GM12872 (cell line): ENCODE data around the gene SH3BP2.

ENCODE experiments used
- TF ChIP-seq, protein P1 (sequence below): IDR thresholded peaks from 3 replicates; pipeline ENCODE4 v1.5.1; 2011; ENCODE audit warnings: low read depth, mild to moderate bottlenecking, low read length, moderate library complexity; ENCODE audit not compliant: insufficient read depth

The SH3BP2 gene

GRCh38 chr4:2802618-2803531 lies 10.0 kb downstream of the SH3BP2 start:
- TF ChIP-seq, protein P1, sequence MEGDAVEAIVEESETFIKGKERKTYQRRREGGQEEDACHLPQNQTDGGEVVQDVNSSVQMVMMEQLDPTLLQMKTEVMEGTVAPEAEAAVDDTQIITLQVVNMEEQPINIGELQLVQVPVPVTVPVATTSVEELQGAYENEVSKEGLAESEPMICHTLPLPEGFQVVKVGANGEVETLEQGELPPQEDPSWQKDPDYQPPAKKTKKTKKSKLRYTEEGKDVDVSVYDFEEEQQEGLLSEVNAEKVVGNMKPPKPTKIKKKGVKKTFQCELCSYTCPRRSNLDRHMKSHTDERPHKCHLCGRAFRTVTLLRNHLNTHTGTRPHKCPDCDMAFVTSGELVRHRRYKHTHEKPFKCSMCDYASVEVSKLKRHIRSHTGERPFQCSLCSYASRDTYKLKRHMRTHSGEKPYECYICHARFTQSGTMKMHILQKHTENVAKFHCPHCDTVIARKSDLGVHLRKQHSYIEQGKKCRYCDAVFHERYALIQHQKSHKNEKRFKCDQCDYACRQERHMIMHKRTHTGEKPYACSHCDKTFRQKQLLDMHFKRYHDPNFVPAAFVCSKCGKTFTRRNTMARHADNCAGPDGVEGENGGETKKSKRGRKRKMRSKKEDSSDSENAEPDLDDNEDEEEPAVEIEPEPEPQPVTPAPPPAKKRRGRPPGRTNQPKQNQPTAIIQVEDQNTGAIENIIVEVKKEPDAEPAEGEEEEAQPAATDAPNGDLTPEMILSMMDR, result no peak

DNA sequence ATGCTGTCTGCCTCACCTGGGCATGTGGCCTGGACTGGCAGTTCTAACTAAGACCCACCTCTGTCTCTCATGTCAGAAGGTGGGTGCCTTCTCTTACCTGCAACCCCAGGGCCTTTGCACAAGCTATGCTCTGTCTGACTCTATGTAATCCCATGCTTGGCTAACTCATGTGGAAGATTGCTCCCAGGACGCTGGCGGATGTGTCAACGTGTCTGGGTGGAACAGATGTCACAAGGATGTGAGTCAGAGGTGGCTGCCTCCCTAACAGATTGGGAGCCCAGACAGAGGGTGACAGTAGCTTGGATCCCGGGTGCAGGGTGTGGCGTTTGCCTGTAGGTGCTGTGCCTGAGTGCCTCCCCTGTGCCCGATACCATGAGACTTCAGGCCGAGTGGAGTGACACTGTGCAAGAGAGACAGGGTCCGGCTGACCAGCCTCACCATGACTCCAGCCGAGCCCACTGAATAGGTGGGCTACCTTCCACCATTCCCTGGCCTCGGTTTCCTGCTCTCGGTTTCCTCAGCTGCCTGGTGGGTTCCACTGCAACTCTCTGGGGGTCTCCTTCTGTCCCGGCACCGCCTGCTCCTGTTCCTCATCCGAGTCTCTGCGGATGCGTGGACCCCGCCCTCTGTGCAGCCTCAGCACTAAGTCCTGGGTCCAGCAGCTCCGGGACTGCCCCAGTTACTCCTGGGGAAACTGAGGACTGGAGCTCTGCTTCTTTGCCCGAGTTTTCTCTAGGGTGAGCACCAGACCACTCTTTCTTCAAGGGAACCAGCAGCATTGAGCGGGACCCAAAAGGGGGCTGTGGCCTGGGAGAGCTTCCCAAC lies 11.0 kb downstream of the SH3BP2 start:
- TF ChIP-seq, protein P1, result no peak

DNA sequence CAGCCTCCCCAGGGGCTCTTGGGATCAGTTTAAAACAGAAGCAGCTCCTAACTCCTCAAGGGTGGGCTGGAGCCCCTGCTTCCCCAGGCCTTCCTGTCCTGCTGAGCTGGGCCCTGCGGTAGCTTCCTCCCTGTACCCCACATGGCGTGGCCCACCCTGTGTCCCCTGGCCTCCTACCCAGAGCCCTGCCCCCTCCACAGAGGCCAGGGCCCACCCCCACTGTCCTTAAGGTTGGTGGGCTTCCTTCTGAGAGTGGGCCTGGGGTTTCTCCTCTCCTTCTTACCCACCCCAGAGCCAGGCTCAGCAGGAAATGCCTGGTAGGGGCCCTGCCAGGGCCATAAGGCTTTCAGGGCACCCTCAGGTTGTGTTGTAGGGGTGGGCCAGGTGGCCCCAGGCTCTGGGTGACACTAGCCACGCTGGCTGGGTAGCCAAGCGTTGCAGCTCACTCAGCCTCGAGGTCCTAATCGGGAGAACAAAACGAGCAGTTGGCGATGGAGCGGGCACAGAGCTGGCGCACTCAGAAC lies 11.6 kb downstream of the SH3BP2 start:
- TF ChIP-seq, protein P1, result no peak

GRCh38 chr4:2804973-2805501 lies 12.2 kb downstream of the SH3BP2 start:
- TF ChIP-seq, protein P1, result no peak

DNA sequence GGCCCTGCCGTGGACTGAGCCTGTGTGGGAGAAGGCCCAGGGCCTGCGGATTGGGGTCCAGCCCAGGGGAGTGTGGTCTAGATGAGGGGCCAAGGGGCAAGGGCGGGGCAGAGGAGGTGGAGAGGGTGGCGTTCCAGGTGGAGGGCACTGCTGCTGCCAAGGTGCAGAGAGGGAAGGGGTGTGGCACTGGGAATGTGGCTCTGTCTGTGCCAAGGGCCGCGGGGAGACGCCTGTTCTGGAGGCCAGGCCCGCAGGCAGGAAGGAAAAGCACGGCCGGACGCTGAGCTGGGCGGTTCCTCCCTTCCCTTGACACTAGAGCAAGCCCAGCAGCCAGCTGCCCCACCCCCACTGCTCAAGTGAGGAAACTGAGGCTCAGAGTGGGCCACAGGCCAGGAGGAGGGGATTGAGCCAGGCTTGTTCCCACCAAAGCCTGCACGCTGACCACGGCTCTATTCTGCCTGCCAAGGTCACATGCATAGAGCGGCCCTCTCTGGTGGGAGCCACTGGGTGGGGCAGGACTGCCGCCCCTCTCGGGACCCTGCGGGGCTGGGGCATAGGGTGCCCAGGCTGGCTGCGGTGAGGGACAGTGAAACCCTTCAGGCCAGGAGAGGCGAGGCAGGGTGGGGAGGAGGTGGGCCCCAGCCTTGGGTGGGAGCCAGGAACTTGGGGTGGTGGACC lies 13.0 kb downstream of the SH3BP2 start:
- TF ChIP-seq, protein P1, result no peak

- TF ChIP-seq, protein P1, result no peak
Measured at GRCh38 chr4:2806390-2807355, 13.8 kb downstream of the SH3BP2 start.
